HAP-1 (cell line): Measurements from ENCODE around the gene TBC1D10A.
"Not testable (repeated sequence)": the region's sequence is repeated elsewhere in the genome, so short reads cannot be mapped to it uniquely, and the experiment has no call there.

Experiments
- DNase-seq, 2 experiments: peaks; one replicate each; pipeline ENCODE4 v3.0.0-alpha.2; 2016 to 2020; ENCODE audit warnings: low spot score in 2 of 2
- H3K27me3 ChIP-seq: fragments of 250-450 bp; sonication (Bioruptor Pico); 2 replicates; pipeline ENCODE4 v1.5.1; 2020; ENCODE audit warnings: low read depth, mild to moderate bottlenecking, moderate library complexity
- H3K36me3 ChIP-seq: fragments of 250-450 bp; sonication (Bioruptor Pico); replicated peaks from 2 replicates; pipeline ENCODE4 v1.5.1; 2020; ENCODE audit warnings: mild to moderate bottlenecking
- H3K4me1 ChIP-seq: fragments of 250-450 bp; sonication (Bioruptor Pico); 2 replicates; pipeline ENCODE4 v1.5.1; 2020; ENCODE audit warnings: mild to moderate bottlenecking
- H3K4me3 ChIP-seq: fragments of 250-450 bp; sonication (Bioruptor Pico); 2 replicates; pipeline ENCODE4 v1.5.1; 2020; ENCODE audit warnings: mild to moderate bottlenecking, moderate library complexity
- H3K9me3 ChIP-seq: fragments of 250-450 bp; sonication (Bioruptor Pico); 2 replicates; pipeline ENCODE4 v1.5.1; 2020; ENCODE audit warnings: mild to moderate bottlenecking, moderate library complexity
- in situ Hi-C: fragments of 300-500 bp; cut with MboI; formaldehyde crosslinking; loops from 3 replicates; pipeline ENCODE4 v1.14.3; 2020; ENCODE audit warnings: low sequenced_read_pairs, inconsistent platforms, mixed read lengths

The TBC1D10A gene

DNA sequence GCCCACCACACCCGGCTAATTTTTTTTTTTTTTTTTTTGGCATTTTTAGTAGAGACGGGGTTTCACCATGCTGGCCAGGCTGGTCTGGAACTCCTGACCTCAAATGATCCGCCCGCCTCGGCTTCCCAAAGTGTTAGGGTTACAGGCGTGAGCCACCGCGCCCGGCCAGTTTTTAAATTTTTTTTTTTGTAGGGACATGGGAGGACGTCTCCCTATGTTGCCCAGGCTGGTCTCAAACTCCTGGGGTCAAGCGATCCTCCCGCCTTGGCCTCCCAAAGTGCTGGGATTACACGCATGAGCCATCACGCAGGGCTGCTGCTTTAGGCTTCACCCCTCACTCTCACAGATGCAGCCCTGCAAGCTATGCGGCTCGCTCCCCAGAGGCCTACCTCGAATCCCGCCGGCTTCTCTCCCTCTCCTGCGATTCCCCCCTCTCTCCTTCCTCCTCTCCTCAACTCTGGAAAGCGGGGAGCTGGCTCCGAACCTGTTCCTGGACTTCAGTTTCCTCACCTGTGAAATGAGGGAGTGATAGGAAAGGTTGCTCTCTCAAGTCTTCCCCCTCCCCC lies 31.0 kb upstream of the TBC1D10A start:
- Histone ChIP-seq H3K4me1 (peaks cover 6% of the 10 kb centered on the region), H3K9me3 (no peaks in the 10 kb centered on the region), H3K27me3 (no peaks in the 10 kb centered on the region), H3K4me3 (peak overlapping the region; percentile 100), H3K36me3 (peaks cover 18% of the 10 kb centered on the region)
- in situ Hi-C loops = no loop called here
- no peak for DNase-seq

DNA sequence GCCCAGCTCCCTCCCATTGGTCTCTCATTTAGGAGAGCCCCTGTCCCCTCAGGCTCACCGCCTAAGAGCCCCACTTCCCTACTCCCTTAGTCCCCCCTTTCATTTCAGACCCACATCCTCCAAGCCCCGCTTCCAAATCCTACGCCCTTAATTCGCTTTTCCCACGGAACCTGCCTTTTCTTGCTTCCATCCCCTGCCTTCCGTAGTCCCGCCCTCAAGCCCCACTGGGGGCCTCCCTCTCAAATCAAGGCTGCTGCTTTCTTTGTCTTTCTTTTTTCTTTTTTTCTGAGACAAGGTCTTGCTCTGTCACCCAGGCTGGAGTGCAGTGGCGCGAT lies 30.5 kb upstream of the TBC1D10A start:
- peaks cover 23% of the 10 kb centered on the region for H3K36me3 ChIP-seq
- peak overlapping the region; percentile 100 for H3K4me3 ChIP-seq
- peaks cover 6% of the 10 kb centered on the region for H3K4me1 ChIP-seq
- H3K9me3 ChIP-seq = no peaks in the 10 kb centered on the region
- peak in 1 of 2 experiments; percentile 28 for DNase-seq
- in situ Hi-C loops = no loop called here
- H3K27me3 ChIP-seq = no peaks in the 10 kb centered on the region

DNA sequence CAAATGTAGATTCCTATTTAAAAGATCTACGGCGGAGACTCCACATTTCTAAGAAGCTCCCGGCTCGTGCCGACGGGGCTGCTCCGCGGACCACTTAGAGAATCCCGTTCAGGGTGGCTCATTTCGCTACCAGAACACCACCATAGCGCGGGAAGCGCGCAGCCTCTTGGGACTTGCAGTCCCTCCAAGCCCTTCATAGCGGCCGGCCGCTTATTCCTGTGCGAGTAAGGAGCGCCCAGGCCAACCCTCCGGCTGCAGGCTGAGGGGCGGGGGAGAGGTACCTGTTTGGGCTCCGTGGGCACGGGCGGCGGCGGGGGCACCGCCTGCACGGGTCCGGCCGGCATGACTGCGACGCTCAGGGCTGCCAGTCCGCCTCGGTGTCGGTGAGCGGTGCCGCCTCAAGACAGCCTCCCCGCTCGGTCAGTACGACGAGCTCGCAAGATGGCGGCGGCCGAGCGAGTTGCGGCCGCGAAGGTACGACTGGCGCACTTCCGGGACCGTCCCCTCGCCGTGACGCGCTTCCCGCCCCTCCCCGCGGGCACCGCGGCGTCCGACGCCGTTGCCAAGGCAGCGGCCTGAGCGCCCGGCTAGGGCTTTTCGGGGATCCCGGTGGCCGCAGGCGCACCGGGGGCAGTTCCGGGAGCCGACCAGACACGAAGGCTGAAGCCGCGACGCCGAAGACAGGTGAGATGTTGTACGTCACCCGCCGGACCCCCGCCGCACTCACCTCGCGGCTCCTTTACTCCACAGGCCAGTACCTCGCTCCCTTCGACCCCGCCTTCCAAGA lies 29.9 kb upstream of the TBC1D10A start, which contains the start of the genes CCDC157 and SF3A1:
TSS of gene CCDC157 (plus strand) at position 559 of the 787 bp plus-strand sequence. CDS start 8,994 bp downstream, outside the sequence.
TSS of gene SF3A1 (minus strand) at position 446 of the 787 bp plus-strand sequence. CDS start at position 344, 102 bp downstream.
- Histone ChIP-seq H3K4me1 (peaks cover 6% of the 10 kb centered on the region), H3K36me3 (peaks cover 26% of the 10 kb centered on the region), H3K27me3 (no peaks in the 10 kb centered on the region), H3K9me3 (no peaks in the 10 kb centered on the region), H3K4me3 (peak within 1 kb of the TSS; percentile 100)
- peak; percentile 86 to 94 for DNase-seq
- in situ Hi-C loops = no loop called here

DNA sequence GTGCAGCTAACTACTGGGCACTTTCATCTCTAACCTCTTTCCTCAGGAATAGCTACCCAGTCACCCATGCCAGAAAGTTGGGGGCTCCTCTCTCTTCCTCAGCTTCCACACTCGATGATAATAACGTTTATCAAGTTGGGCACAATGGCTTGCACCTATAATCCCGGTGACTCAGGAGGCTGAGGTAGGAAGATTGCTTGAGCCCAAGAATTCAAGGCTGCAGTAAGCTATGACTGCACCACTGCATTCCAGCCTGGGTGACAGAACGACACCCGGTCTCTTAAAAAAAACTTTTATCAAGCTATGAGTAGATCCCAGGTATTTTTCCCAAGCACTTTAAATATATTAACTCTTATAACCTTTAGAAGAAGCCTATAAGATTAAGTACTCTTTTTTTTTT lies 27.9 kb upstream of the TBC1D10A start:
- Histone ChIP-seq H3K27me3 (no peaks in the 10 kb centered on the region), H3K4me3 (no peak overlapping the region), H3K36me3 (peaks cover 43% of the 10 kb centered on the region), H3K4me1 (peaks cover 6% of the 10 kb centered on the region), H3K9me3 (no peaks in the 10 kb centered on the region)
- no peak for DNase-seq
- in situ Hi-C loops = no loop called here

DNA sequence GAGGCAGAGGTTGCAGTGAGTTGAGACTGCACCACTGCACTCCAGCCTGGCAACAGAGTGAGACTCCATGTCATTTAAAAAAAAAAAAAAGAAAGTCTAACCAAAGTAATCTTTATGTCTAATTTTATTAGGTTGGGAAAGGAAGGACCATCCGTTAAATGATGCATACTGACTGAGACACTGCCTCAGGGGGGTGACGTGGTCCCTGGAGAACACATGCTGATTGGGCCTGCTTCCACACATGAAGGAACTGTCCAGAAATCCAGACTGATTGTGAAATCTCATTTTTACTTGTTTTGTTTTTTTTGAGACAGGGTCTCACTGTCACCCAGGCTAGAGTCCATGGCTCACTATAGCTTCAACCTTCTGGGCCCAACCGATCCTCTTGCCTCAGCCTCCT lies 24.5 kb upstream of the TBC1D10A start:
- no peaks in the 10 kb centered on the region for H3K9me3 ChIP-seq
- H3K4me1 ChIP-seq = peaks cover 6% of the 10 kb centered on the region
- in situ Hi-C loops = no loop called here
- H3K27me3 ChIP-seq = no peaks in the 10 kb centered on the region
- H3K4me3 ChIP-seq = no peak overlapping the region
- H3K36me3 ChIP-seq = peaks cover 64% of the 10 kb centered on the region
- DNase-seq = no peak

DNA sequence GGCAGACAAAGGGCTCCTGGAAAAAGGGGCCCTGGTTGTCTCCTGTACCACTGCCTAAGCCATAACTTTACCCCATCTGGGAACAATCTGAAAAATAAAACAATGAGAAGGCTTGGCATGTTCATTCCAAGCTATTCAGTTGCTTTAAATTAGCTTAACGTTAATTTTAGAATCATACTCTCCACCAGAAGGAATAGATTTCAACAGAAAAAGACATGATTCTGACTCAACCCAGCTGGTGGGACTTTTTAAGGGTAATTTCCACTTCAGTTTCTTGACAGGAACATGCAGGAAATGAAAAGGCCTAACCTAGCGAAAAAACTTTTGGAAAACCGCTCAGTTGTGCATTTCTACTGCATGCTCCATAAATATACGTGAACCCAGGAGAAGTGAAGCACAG lies 22.1 kb upstream of the TBC1D10A start:
- H3K9me3 ChIP-seq = no peaks in the 10 kb centered on the region
- no peak for DNase-seq
- H3K4me3 ChIP-seq = no peak overlapping the region
- no peaks in the 10 kb centered on the region for H3K27me3 ChIP-seq
- in situ Hi-C loops = no loop called here
- H3K4me1 ChIP-seq = no peaks in the 10 kb centered on the region
- peaks cover 84% of the 10 kb centered on the region for H3K36me3 ChIP-seq

DNA sequence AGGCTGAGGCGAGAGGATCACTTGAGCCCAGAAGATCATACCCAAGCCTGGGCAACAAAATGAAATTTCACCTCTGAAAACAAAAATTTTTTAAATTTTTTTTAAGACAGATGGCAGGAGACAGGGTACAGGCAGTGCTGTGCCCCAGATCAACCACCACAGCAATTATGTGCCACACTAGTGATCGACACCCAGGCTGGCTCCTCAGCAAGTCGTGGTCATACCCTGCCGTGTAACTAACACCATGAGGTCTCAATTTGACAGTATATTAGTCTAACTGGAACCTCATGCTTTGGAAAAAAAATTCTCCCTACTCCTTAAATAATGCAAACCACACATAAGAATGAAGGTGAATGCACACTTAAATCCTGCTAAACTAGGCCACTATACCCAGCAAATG lies 21.7 kb upstream of the TBC1D10A start:
- Histone ChIP-seq H3K27me3 (no peaks in the 10 kb centered on the region), H3K36me3 (peaks cover 84% of the 10 kb centered on the region), H3K9me3 (no peaks in the 10 kb centered on the region), H3K4me3 (no peak overlapping the region), H3K4me1 (no peaks in the 10 kb centered on the region)
- in situ Hi-C loops = no loop called here
- DNase-seq = no peak

DNA sequence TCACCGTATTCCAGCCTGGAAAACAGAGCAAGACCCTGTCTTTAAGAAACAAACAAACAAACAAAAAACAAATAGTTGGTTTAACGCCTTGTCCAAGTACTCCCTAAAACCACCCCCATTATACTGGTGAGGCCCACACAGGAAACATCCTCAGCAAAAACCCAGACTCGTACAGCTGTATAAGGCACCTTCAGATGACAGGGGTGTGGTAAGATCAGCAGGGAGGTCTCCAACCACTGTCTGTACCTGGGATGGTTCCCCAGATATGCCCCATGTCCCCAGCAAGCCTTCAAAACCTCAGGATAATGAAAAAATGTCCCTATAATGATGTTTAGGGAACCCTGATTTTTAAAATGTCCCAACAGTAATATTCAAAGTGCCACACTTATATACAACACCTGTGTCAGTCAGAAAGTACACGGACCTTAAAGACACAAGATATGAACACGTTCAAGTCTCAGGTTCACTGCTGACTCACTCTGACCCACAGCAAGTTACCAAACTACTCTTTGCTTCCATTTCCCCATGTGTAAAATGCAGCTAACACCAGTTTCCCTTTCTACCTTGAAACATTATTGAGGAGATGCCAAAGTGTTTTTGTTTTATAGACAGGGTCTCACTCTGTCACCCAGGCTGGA lies 20.6 kb upstream of the TBC1D10A start:
- Histone ChIP-seq H3K36me3 (peaks cover 86% of the 10 kb centered on the region), H3K27me3 (no peaks in the 10 kb centered on the region), H3K4me3 (no peak overlapping the region), H3K9me3 (no peaks in the 10 kb centered on the region), H3K4me1 (no peaks in the 10 kb centered on the region)
- no peak for DNase-seq
- in situ Hi-C loops = no loop called here

DNA sequence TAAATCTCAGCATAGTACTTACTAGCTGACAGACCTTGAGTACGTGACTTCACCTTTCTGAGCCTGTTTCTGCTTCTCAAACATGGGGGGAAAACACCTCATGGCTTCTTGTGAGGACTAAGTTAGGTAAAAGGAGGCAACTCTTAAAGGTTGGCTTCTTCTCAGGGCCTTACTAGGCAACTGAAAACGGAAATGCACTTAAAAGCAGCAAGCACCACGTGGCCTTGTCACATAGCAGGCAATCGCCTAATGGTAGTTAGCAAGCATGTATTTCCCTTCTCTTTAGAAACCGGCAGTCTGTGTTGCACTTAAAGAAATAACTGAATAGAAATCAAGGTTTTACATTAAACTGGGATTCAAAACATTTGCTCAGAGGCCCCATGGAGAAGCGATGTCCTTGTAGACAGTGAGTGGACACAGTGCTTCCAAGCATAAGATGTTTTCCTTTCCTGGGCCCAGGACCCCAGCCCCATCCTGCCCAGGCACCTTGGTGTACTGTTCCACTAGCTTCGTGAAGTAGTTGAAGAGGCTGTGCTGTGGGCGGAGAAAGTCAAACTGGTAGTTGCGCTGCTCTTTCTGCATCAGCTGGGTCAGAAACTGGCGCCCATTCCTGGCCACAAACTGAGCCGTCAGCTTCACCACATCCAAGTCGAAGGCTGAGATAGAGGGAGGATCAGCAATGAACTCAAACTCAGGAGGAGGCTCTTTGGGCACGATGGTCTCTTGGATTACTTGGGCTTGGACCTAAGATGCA lies 17.9 kb upstream of the TBC1D10A start:
- no peaks in the 10 kb centered on the region for H3K27me3 ChIP-seq
- peaks cover 89% of the 10 kb centered on the region for H3K36me3 ChIP-seq
- in situ Hi-C loops = no loop called here
- no peak overlapping the region for H3K4me3 ChIP-seq
- no peak for DNase-seq
- no peaks in the 10 kb centered on the region for H3K4me1 ChIP-seq
- no peaks in the 10 kb centered on the region for H3K9me3 ChIP-seq

DNA sequence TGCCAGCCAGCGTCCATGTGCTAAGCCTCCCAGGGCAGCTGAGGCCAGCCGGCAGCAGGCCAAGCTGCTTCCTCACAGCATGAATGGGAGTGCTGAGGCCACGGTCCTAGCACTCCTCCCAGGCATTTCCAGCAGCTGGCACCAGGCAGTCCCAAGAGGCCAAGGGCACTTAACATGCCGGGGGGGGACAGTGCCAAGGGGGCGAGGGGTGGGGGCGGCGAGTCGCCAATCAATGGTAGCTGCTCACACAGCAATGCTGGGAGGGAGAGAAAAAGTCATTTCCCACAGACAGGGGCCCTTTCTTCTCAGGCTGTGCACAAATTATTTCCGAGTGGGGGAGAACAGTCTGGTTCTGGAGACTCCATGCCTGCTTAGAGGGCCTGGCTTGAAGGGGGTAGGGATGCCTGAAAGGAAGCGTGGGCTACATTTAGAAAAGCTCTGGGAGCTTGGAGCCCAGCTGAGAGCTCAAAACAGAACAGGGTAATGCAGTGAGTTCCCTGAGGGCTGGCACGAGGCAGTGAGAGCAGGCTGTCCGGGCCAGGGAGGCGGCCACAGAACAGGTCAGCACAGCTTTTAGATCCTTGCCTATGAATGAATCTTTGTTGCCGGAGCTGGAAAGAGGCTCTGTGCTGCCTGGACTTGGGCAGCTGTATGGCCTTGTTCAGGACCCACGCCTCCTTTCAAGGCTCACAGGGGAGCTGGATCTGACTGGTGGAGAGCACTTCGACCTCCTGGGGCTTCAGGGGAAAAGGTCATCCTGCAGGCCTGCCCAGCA lies 14.4 kb upstream of the TBC1D10A start:
- Histone ChIP-seq H3K27me3 (no peaks in the 10 kb centered on the region), H3K9me3 (no peaks in the 10 kb centered on the region), H3K4me1 (no peaks in the 10 kb centered on the region), H3K36me3 (peaks cover 93% of the 10 kb centered on the region), H3K4me3 (no peak overlapping the region)
- in situ Hi-C loops = no loop called here
- DNase-seq = no peak

DNA sequence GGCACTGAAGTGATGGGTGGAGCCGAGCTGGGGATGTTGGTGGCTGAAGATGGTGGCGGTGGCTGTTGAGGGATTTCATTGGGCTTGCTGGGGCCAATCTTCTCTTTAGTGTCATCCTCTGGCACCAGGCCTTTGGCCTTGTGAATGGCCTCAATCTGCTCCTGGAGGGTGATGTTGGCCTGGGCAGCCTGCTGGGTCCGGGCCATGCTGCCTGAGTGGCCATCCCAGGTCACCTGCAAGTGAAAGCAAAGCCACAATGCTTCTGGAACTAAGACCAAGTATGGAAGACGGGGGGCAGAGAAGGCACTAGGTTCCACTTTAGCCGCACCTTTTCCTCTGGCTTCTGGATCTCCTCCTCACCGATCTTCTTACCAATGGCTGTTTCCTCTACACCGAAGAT lies 12.1 kb upstream of the TBC1D10A start:
- Histone ChIP-seq H3K36me3 (peaks cover 93% of the 10 kb centered on the region), H3K27me3 (no peaks in the 10 kb centered on the region), H3K9me3 (no peaks in the 10 kb centered on the region), H3K4me3 (no peak overlapping the region), H3K4me1 (no peaks in the 10 kb centered on the region)
- in situ Hi-C loops = no loop called here
- no peak for DNase-seq

DNA sequence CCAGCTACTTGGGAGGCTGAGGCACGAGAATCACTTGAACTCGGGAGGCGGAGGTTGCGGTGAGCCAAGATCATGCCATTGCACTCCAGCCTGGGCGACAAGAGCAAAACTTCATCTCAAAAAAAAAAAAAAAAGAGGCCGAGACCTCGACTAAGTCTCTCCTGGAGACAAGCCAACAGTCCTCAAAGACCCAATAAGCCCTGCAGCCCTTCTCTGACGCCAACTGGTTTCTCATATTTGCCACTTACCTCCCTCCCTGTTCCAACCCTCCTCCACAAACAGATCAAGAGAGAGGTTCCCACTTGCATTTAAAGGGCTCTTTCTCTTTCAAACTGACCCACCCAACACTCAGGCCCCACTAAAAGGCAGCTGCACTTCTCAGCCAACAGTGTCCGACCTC lies 11.6 kb upstream of the TBC1D10A start:
- H3K36me3 ChIP-seq = peaks cover 93% of the 10 kb centered on the region
- H3K27me3 ChIP-seq, H3K4me1 ChIP-seq, DNase-seq, H3K4me3 ChIP-seq, H3K9me3 ChIP-seq, in situ Hi-C loops: not testable (repeated sequence)

DNA sequence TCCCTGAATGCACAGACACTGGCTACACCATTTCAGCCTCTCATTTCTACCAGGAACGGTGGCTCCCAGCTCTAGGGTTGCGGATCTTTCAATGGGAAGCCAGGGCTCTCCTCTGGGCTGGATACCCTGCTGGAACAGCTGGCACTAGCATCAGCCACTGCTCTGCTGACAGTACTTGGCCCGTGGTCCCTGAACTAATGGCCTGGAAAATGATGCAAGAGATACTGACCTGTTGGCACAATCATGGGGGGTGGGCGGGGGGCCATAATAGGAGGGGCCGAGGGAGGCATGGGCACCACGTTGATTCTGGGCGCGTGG lies 10.7 kb upstream of the TBC1D10A start:
- peaks cover 91% of the 10 kb centered on the region for H3K36me3 ChIP-seq

More for the DNA sequence above, 10.7 kb upstream of the TBC1D10A start:
- no peak for DNase-seq
- Histone ChIP-seq H3K9me3 (no peaks in the 10 kb centered on the region), H3K27me3 (no peaks in the 10 kb centered on the region), H3K4me1 (no peaks in the 10 kb centered on the region), H3K4me3 (no peak overlapping the region)
- in situ Hi-C loops = no loop called here
